SK-N-SH treated with all-trans-retinoic acid at 6 μM for 48 hours (cell line): ENCODE measurements around the gene MINDY4.

Source experiments
- ATAC-seq: fragments of 200-7000 bp; cut with Tn5 transposase; 3 replicates; pipeline ENCODE4 v1.9.1; 2020; ENCODE audit warnings: mild to moderate bottlenecking, moderate library complexity
- ARNTL ChIP-seq: fragments of 450-650 bp; formaldehyde crosslinking; IDR thresholded peaks from 2 replicates; pipeline ENCODE4 v1.5.0; 2020; ENCODE audit warnings: low read depth, mild to moderate bottlenecking, moderate library complexity, borderline replicate concordance
- BACH2 ChIP-seq: fragments of 250-450 bp; sonication (Bioruptor Pico); IDR thresholded peaks from 2 replicates; pipeline ENCODE4 v1.9.0; 2021; ENCODE audit warnings: mild to moderate bottlenecking, borderline replicate concordance
- CREB5 ChIP-seq: fragments of 250-450 bp; sonication (Bioruptor Pico); IDR thresholded peaks from 2 replicates; pipeline ENCODE4 v1.5.1; 2020; ENCODE audit warnings: low read depth, mild to moderate bottlenecking, moderate library complexity
- CSDC2 ChIP-seq: fragments of 250-450 bp; sonication (Bioruptor Pico); IDR thresholded peaks from 2 replicates; pipeline ENCODE4 v1.5.0; 2020; ENCODE audit warnings: mild to moderate bottlenecking, moderate library complexity
- CSRNP3 ChIP-seq: fragments of 250-450 bp; sonication (Bioruptor Pico); IDR thresholded peaks from 2 replicates; pipeline ENCODE4 v1.5.1; 2021; ENCODE audit warnings: mild to moderate bottlenecking, moderate library complexity
- ESRRG ChIP-seq: fragments of 250-450 bp; sonication (Bioruptor Pico); IDR thresholded peaks from 2 replicates; pipeline ENCODE4 v1.6.1; 2021; ENCODE audit warnings: mild to moderate bottlenecking
- GLIS3 ChIP-seq: fragments of 250-450 bp; sonication (Bioruptor Pico); IDR thresholded peaks from 2 replicates; pipeline ENCODE4 v1.5.0; 2020; ENCODE audit warnings: mild to moderate bottlenecking, moderate library complexity
- ISL1 ChIP-seq: fragments of 250-450 bp; sonication (Bioruptor Pico); IDR thresholded peaks from 2 replicates; pipeline ENCODE4 v2.1.2; 2022; ENCODE audit warnings: mild to moderate bottlenecking, moderate library complexity
- OSR1 ChIP-seq: fragments of 250-450 bp; sonication (Bioruptor Pico); IDR thresholded peaks from 2 replicates; pipeline ENCODE4 v1.8.0; 2022; ENCODE audit warnings: moderate library complexity, mild to moderate bottlenecking, inconsistent platforms
- PATZ1 ChIP-seq: fragments of 250-450 bp; sonication (Bioruptor Pico); IDR thresholded peaks from 2 replicates; pipeline ENCODE4 v1.8.0; 2020; ENCODE audit warnings: mild to moderate bottlenecking, moderate library complexity, borderline replicate concordance
- POU6F1 ChIP-seq: fragments of 250-450 bp; sonication (Bioruptor Pico); IDR thresholded peaks from 2 replicates; pipeline ENCODE4 v1.8.0; 2021; ENCODE audit warnings: low read depth, mild to moderate bottlenecking, moderate library complexity, borderline replicate concordance
- PPARA ChIP-seq: fragments of 250-450 bp; sonication (Bioruptor Pico); IDR thresholded peaks from 2 replicates; pipeline ENCODE4 v1.5.0; 2020; ENCODE audit warnings: mild to moderate bottlenecking, borderline replicate concordance
- RARB ChIP-seq: fragments of 250-450 bp; sonication (Bioruptor Pico); IDR thresholded peaks from 2 replicates; pipeline ENCODE4 v1.8.0; 2021; ENCODE audit warnings: mild to moderate bottlenecking, moderate library complexity
- SNAI2 ChIP-seq: fragments of 250-450 bp; sonication (Bioruptor Pico); IDR thresholded peaks from 2 replicates; pipeline ENCODE4 v1.5.0; 2020; ENCODE audit warnings: mild to moderate bottlenecking, moderate library complexity
- TCF4 ChIP-seq: fragments of 250-450 bp; sonication (Bioruptor Pico); IDR thresholded peaks from 2 replicates; pipeline ENCODE4 v1.8.0; 2021; ENCODE audit warnings: mild to moderate bottlenecking, moderate library complexity, borderline replicate concordance
- TOX ChIP-seq: fragments of 250-450 bp; sonication (Bioruptor Pico); IDR thresholded peaks from 2 replicates; pipeline ENCODE4 v1.8.0; 2021; ENCODE audit warnings: mild to moderate bottlenecking, moderate library complexity, borderline replicate concordance
- TSHZ2 ChIP-seq: fragments of 250-450 bp; sonication (Bioruptor Pico); IDR thresholded peaks from 2 replicates; pipeline ENCODE4 v1.5.0; 2020; ENCODE audit warnings: mild to moderate bottlenecking, moderate library complexity
- ZC3H10 ChIP-seq: fragments of 250-450 bp; sonication (Bioruptor Pico); IDR thresholded peaks from 2 replicates; pipeline ENCODE4 v1.5.1; 2021; ENCODE audit warnings: mild to moderate bottlenecking, moderate library complexity
- ZFP3 ChIP-seq: fragments of 250-450 bp; sonication (Bioruptor Pico); IDR thresholded peaks from 2 replicates; pipeline ENCODE4 v1.5.0; 2020; ENCODE audit warnings: mild to moderate bottlenecking, moderate library complexity
- ZFP30 ChIP-seq: fragments of 450-650 bp; formaldehyde crosslinking; IDR thresholded peaks from 2 replicates; pipeline ENCODE4 v1.5.0; 2022; ENCODE audit warnings: mild to moderate bottlenecking, moderate library complexity
- ZNF565 ChIP-seq: fragments of 450-650 bp; formaldehyde crosslinking; conservative IDR thresholded peaks from 2 replicates; pipeline ENCODE4 v1.5.0; 2020; ENCODE audit warnings: low read depth, mild to moderate bottlenecking, moderate library complexity
- ZNF70 ChIP-seq: fragments of 450-650 bp; formaldehyde crosslinking; IDR thresholded peaks from 2 replicates; pipeline ENCODE4 v1.5.0; 2020; ENCODE audit warnings: mild to moderate bottlenecking, moderate library complexity
- ZNF8 ChIP-seq: fragments of 450-650 bp; formaldehyde crosslinking; IDR thresholded peaks from 2 replicates; pipeline ENCODE4 v1.5.0; 2020; ENCODE audit warnings: mild to moderate bottlenecking, moderate library complexity

The MINDY4 gene

GRCh38 chr7:30884881-30885280 is 113.7 kb downstream of the MINDY4 start:
- TF ChIP-seq ZC3H10: no peak
- TF ChIP-seq BACH2 (CRISPR knock-in tag): no peak
- TF ChIP-seq ZFP30 (CRISPR knock-in tag): no peak
- no peak for TF ChIP-seq PATZ1 (CRISPR knock-in tag)
- TF ChIP-seq TOX (CRISPR knock-in tag): no peak
- no peak for TF ChIP-seq CSRNP3 (CRISPR knock-in tag)
- no peak for TF ChIP-seq ZNF8 (CRISPR knock-in tag)
- no peak for TF ChIP-seq CSDC2 (CRISPR knock-in tag)
- TF ChIP-seq ISL1 (CRISPR knock-in tag): no peak
- TF ChIP-seq ZNF70 (CRISPR knock-in tag): no peak
- no peak for TF ChIP-seq OSR1
- TF ChIP-seq ZNF565 (CRISPR knock-in tag): no peak
- no peak for TF ChIP-seq ARNTL (CRISPR knock-in tag)
- TF ChIP-seq SNAI2 (CRISPR knock-in tag): no peak
- TF ChIP-seq GLIS3 (CRISPR knock-in tag): no peak
- no peak for TF ChIP-seq TSHZ2 (CRISPR knock-in tag)
- TF ChIP-seq PPARA: no peak
- TF ChIP-seq CREB5 (CRISPR knock-in tag): no peak
- no peak for TF ChIP-seq ZFP3 (CRISPR knock-in tag)
- no peak for ATAC-seq

- ATAC-seq: no peak; the same call in 2 of the 3 replicates
- TF ChIP-seq ESRRG (CRISPR knock-in tag) (no peak), CSDC2 (CRISPR knock-in tag) (no peak), TCF4 (CRISPR knock-in tag) (peak; percentile 46; the same call in 1 of the 2 replicates), RARB (CRISPR knock-in tag) (no peak)
Observed at GRCh38 chr7:30886608-30887011, 115.4 kb downstream of the MINDY4 start.

- ATAC-seq: no peak
- TF ChIP-seq ZFP3 (CRISPR knock-in tag) (no peak), BACH2 (CRISPR knock-in tag) (no peak), POU6F1 (CRISPR knock-in tag) (no peak), ARNTL (CRISPR knock-in tag) (no peak), TCF4 (CRISPR knock-in tag) (no peak), TSHZ2 (CRISPR knock-in tag) (no peak), CREB5 (CRISPR knock-in tag) (no peak), OSR1 (no peak), TOX (CRISPR knock-in tag) (no peak), ZNF8 (CRISPR knock-in tag) (no peak), ZNF565 (CRISPR knock-in tag) (no peak)
Observed at GRCh38 chr7:30887464-30887872, 116.3 kb downstream of the MINDY4 start.
